Trophoblast cell (in vitro differentiated cells and primary cell): Measurements from ENCODE around the gene VPS13D.

Source experiments
- DNase-seq, 2 donors: peaks; one replicate each; pipeline ENCODE4 v3.0.0-alpha.2; 2016
- H2AFZ ChIP-seq: 2 replicates; pipeline ENCODE4 v1.6.1; 2013; ENCODE audit warnings: low read length, moderate library complexity, mild to moderate bottlenecking; ENCODE audit not compliant: insufficient read depth, poor library complexity
- H2AK5ac ChIP-seq: 2 replicates; pipeline ENCODE4 v1.6.1; 2013; ENCODE audit warnings: mild to moderate bottlenecking, low read length
- H2BK120ac ChIP-seq: 2 replicates; pipeline ENCODE4 v1.6.1; 2013; ENCODE audit warnings: low read length, mild to moderate bottlenecking, moderate library complexity; ENCODE audit not compliant: insufficient read depth, poor library complexity
- H2BK12ac ChIP-seq: 2 replicates; pipeline ENCODE4 v1.6.1; 2013; ENCODE audit warnings: mild to moderate bottlenecking, low read length, moderate library complexity
- H2BK5ac ChIP-seq: 2 replicates; pipeline ENCODE4 v1.6.1; 2013; ENCODE audit warnings: low read length, low read depth, moderate library complexity, mild to moderate bottlenecking; ENCODE audit not compliant: poor library complexity
- H3K14ac ChIP-seq: 2 replicates; pipeline ENCODE4 v1.6.1; 2013; ENCODE audit warnings: mild to moderate bottlenecking, low read length
- H3K18ac ChIP-seq: 2 replicates; pipeline ENCODE4 v1.6.1; 2013; ENCODE audit warnings: mild to moderate bottlenecking, low read length
- H3K23ac ChIP-seq: 2 replicates; pipeline ENCODE4 v1.6.1; 2013; ENCODE audit warnings: low read length
- H3K27ac ChIP-seq: 2 replicates; pipeline ENCODE4 v1.5.1; 2013; ENCODE audit warnings: low read depth, mild to moderate bottlenecking, inconsistent platforms, low read length, moderate library complexity
- H3K27me3 ChIP-seq: 2 replicates; pipeline ENCODE4 v1.6.1; 2013; ENCODE audit warnings: inconsistent platforms, mild to moderate bottlenecking, low read length, moderate library complexity; ENCODE audit not compliant: insufficient read depth
- H3K36me3 ChIP-seq, 2 experiments: 1 replicate in 1 of 2; 2 replicates in 1 of 2; pipeline ENCODE4 v1.6.1; 2013; ENCODE audit warnings: low read length in 2 of 2, mild to moderate bottlenecking in 2 of 2, moderate library complexity in 1 of 2; ENCODE audit not compliant: insufficient read depth in 2 of 2, control insufficient read depth in 1 of 2
- H3K4ac ChIP-seq: 2 replicates; pipeline ENCODE4 v1.6.1; 2013; ENCODE audit warnings: low read depth, mild to moderate bottlenecking, low read length, moderate library complexity
- H3K4me1 ChIP-seq, 2 experiments: 1 replicate in 1 of 2; 2 replicates in 1 of 2; pipeline ENCODE4 v1.6.1; 2013; ENCODE audit warnings: low read length in 2 of 2, mild to moderate bottlenecking in 2 of 2, moderate library complexity in 1 of 2; ENCODE audit not compliant: insufficient read depth in 2 of 2, control insufficient read depth in 1 of 2
- H3K4me2 ChIP-seq: 2 replicates; pipeline ENCODE4 v1.6.1; 2013; ENCODE audit warnings: inconsistent platforms, mild to moderate bottlenecking, low read length, moderate library complexity
- H3K4me3 ChIP-seq: 2 replicates; pipeline ENCODE4 v1.5.1; 2013; ENCODE audit warnings: mild to moderate bottlenecking, low read depth, low read length, inconsistent platforms
- H3K79me1 ChIP-seq: one replicate; pipeline ENCODE4 v1.6.1; 2013; ENCODE audit warnings: low read length
- H3K79me2 ChIP-seq: 2 replicates; pipeline ENCODE4 v1.6.1; 2013; ENCODE audit warnings: low read length, mild to moderate bottlenecking; ENCODE audit not compliant: control insufficient read depth, insufficient read depth, poor library complexity
- H3K9ac ChIP-seq: 2 replicates; pipeline ENCODE4 v1.6.1; 2013; ENCODE audit warnings: mild to moderate bottlenecking, low read length
- H3K9me3 ChIP-seq: 2 replicates; pipeline ENCODE4 v1.6.1; 2013; ENCODE audit warnings: low read depth, mild to moderate bottlenecking, control low read depth, inconsistent platforms, low read length; ENCODE audit not compliant: insufficient read depth
- H4K12ac ChIP-seq: 2 replicates; pipeline ENCODE4 v1.6.1; 2013; ENCODE audit warnings: low read depth, mild to moderate bottlenecking, low read length, moderate library complexity
- H4K8ac ChIP-seq: 2 replicates; pipeline ENCODE4 v1.6.1; 2013; ENCODE audit warnings: low read depth, mild to moderate bottlenecking, low read length, moderate library complexity
- H4K91ac ChIP-seq: one replicate; pipeline ENCODE4 v1.6.1; 2013; ENCODE audit warnings: low read depth, mild to moderate bottlenecking, low read length, moderate library complexity
- WGBS: extraction: QIAGEN DNeasy Blood & Tissue Kit; methylation state at CpG from one replicate; pipeline ENCODE4 v1.1.7; 2013; ENCODE audit warnings: missing lambda C conversion rate; ENCODE audit not compliant: insufficient read length, insufficient coverage; ENCODE audit errors: extremely low coverage; 5-methylcytosine and 5-hydroxymethylcytosine counted together

Gene VPS13D

DNA sequence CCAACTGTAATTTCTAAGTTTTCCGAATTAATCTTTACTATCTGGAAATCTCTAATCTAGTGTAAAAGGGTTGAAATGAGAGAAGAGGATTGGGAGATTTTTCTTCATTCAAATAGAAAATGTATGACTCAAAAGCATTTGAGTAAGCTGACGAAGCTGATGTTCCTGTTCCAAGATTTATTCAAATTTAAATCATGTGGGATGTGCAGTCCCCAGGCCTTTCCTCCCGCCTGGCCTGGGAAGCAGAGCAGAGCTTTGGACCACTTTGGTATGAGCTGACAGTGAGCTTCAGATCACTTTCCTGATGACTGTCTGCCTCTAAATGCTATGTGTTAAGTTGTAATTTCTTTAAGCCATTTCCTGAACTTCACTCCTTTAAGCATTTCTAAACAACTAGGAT, 196.2 kb downstream of the VPS13D start:
- H4K8ac ChIP-seq: no peak overlapping the region
- H4K91ac ChIP-seq: no peak overlapping the region
- no peak overlapping the region for H2BK120ac ChIP-seq
- WGBS: no CpG with 5 or more reads among the region's 3 CpGs
- no peaks in the 10 kb centered on the region for H3K27me3 ChIP-seq
- no peak overlapping the region for H2BK12ac ChIP-seq
- no peak overlapping the region for H3K4ac ChIP-seq
- no peak overlapping the region for H3K18ac ChIP-seq
- no peak overlapping the region for H3K9ac ChIP-seq
- H2AFZ ChIP-seq: no peak overlapping the region
- no peak overlapping the region for H2BK5ac ChIP-seq
- H3K4me1 ChIP-seq: no peaks in the 10 kb centered on the region
- H3K9me3 ChIP-seq: no peaks in the 10 kb centered on the region
- H3K14ac ChIP-seq: no peak overlapping the region
- no peak overlapping the region for H3K23ac ChIP-seq
- H2AK5ac ChIP-seq: no peak overlapping the region
- no peak overlapping the region for H3K27ac ChIP-seq
- DNase-seq: no peak
- H3K79me2 ChIP-seq: no peaks in the 10 kb centered on the region
- H4K12ac ChIP-seq: no peak overlapping the region
- no peak overlapping the region for H3K4me2 ChIP-seq
- H3K79me1 ChIP-seq: no peaks in the 10 kb centered on the region
- no peak overlapping the region for H3K4me3 ChIP-seq
- peaks cover 0 to 2% of the 10 kb centered on the region in 2 experiments for H3K36me3 ChIP-seq

DNA sequence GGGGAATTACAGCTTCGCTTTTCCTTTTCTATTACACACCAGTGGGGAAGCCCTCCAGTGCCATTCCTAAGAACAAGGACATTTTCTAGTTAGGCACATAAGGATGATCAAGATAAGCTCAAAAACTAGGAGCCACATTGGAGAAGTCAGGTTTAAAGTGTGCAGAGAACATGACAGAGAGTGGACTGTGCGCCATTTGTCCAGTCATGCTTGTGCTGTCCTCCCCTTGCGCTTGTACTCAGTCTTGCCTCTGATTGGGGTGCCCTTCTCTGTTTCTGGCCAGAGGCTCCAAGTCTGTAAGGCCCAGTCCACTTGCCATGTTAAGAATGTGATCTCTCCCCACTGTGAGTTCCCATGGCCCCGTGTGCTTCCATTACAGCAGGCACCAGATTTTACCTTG, 198.5 kb downstream of the VPS13D start:
- Histone ChIP-seq H3K4me1 (peaks cover 0 to 2% of the 10 kb centered on the region in 2 experiments), H3K79me2 (no peaks in the 10 kb centered on the region), H4K8ac (no peak overlapping the region), H4K91ac (no peak overlapping the region), H2AK5ac (no peak overlapping the region), H2BK5ac (no peak overlapping the region), H4K12ac (no peak overlapping the region), H3K9me3 (no peaks in the 10 kb centered on the region), H3K14ac (no peak overlapping the region), H3K79me1 (no peaks in the 10 kb centered on the region), H3K27ac (no peak overlapping the region), H3K4me3 (no peak overlapping the region), H3K4me2 (no peak overlapping the region), H3K27me3 (no peaks in the 10 kb centered on the region), H3K4ac (no peak overlapping the region), H2BK12ac (no peak overlapping the region), H3K9ac (no peak overlapping the region), H3K36me3 (peaks cover 0 to 2% of the 10 kb centered on the region in 2 experiments), H2BK120ac (no peak overlapping the region), H3K18ac (no peak overlapping the region), H2AFZ (no peak overlapping the region), H3K23ac (no peak overlapping the region)
- no peak for DNase-seq
- no CpG with 5 or more reads among the region's 4 CpGs for WGBS

DNA sequence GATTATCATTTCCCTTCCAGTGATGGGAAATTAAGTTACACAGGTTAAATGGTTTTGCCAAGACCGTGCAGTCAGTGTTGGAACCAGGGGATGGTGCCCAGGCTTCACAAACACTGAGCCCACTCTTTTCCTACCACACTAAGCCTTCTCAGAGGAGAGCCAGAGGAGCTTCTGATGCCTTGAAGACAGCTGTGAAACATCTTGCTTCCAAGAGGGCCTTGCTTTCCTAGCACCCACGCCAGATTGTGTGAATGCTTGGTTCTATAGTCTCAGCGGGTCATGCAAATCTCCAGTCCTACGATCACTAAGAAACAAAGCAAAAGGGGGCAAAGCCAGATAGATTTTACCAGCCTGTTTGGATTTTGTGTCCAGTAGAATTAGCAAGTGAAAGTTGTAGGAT, 200.7 kb downstream of the VPS13D start:
- Histone ChIP-seq H3K27me3 (no peaks in the 10 kb centered on the region), H4K12ac (no peak overlapping the region), H3K79me1 (no peaks in the 10 kb centered on the region), H2AK5ac (no peak overlapping the region), H3K4me1 (peaks cover 0 to 2% of the 10 kb centered on the region in 2 experiments), H4K8ac (no peak overlapping the region), H3K4me3 (no peak overlapping the region), H2BK5ac (no peak overlapping the region), H4K91ac (no peak overlapping the region), H3K9ac (no peak overlapping the region), H3K9me3 (no peaks in the 10 kb centered on the region), H3K4ac (no peak overlapping the region), H2BK120ac (no peak overlapping the region), H2BK12ac (no peak overlapping the region), H3K18ac (no peak overlapping the region), H3K36me3 (peaks cover 0 to 2% of the 10 kb centered on the region in 2 experiments), H3K14ac (no peak overlapping the region), H3K27ac (no peak overlapping the region), H3K4me2 (no peak overlapping the region), H3K79me2 (no peaks in the 10 kb centered on the region), H3K23ac (no peak overlapping the region), H2AFZ (no peak overlapping the region)
- WGBS: no CpG with 5 or more reads among the region's 4 CpGs
- DNase-seq: no peak

DNA sequence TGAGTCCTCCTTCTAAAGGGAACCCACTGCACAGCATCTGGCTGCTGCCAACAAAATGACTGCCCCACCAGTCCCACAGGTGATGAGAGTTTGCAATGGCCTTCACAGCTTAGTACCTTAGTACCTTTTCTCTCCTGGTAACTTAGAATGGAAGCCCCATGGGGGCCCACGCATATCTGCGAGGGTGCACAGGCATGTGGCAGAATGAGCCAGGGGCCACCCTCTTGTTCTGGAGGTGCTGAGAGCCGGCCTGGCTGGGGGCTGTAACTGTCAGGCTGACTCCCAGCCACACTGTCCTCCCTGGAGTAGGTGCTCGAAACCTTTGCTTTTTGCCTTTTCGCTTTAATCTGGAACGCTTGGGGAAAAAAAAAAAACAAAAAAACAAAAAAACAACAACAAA, 203.1 kb downstream of the VPS13D start:
- H4K12ac ChIP-seq: no peak overlapping the region
- no CpG with 5 or more reads among the region's 6 CpGs for whole genome bisulfite sequencing
- no peak overlapping the region for H3K23ac ChIP-seq
- H3K9me3 ChIP-seq: no peaks in the 10 kb centered on the region
- no peak overlapping the region for H2BK12ac ChIP-seq
- no peak overlapping the region for H3K14ac ChIP-seq
- no peak overlapping the region for H4K8ac ChIP-seq
- H3K36me3 ChIP-seq: peaks cover 0 to 2% of the 10 kb centered on the region in 2 experiments
- no peak overlapping the region for H2BK120ac ChIP-seq
- H3K4me3 ChIP-seq: no peak overlapping the region
- no peak overlapping the region for H2AFZ ChIP-seq
- no peaks in the 10 kb centered on the region for H3K79me2 ChIP-seq
- H3K79me1 ChIP-seq: no peaks in the 10 kb centered on the region
- no peak overlapping the region for H3K4ac ChIP-seq
- no peak overlapping the region for H2AK5ac ChIP-seq
- no peak for DNase-seq
- H3K4me2 ChIP-seq: no peak overlapping the region
- H3K4me1 ChIP-seq: peaks cover 0 to 2% of the 10 kb centered on the region in 2 experiments
- H3K18ac ChIP-seq: no peak overlapping the region
- no peaks in the 10 kb centered on the region for H3K27me3 ChIP-seq
- H3K9ac ChIP-seq: no peak overlapping the region
- H2BK5ac ChIP-seq: no peak overlapping the region
- H3K27ac ChIP-seq: no peak overlapping the region
- H4K91ac ChIP-seq: no peak overlapping the region
